GM18867 (cell line): ENCODE results near the gene SOX6.
"Not testable (repeated sequence)": the region's sequence is repeated elsewhere in the genome, so short reads cannot be mapped to it uniquely, and the experiment has no call there.

Experiments used
- ATAC-seq: cut with Tn5 transposase; IDR thresholded peaks from one replicate; pipeline ENCODE4 v1.9.1; 2021; ENCODE audit warnings: mild to moderate bottlenecking, moderate library complexity; ENCODE audit not compliant: unreplicated experiment

Gene SOX6

GRCh38 chr11:16058671-16059070 lies 297.7 kb downstream of the SOX6 start:
- no peak for ATAC-seq

GRCh38 chr11:16052750-16053149 lies 303.6 kb downstream of the SOX6 start:
- no peak for ATAC-seq

GRCh38 chr11:16049611-16050010 lies 306.7 kb downstream of the SOX6 start:
- ATAC-seq = no peak

GRCh38 chr11:16047073-16047472 lies 309.3 kb downstream of the SOX6 start:
- ATAC-seq = no peak

- no peak for ATAC-seq
These were observed 312.7 kb downstream of the SOX6 start for GRCh38 chr11:16043617-16044016.

GRCh38 chr11:16041207-16041606 lies 315.1 kb downstream of the SOX6 start:
- ATAC-seq = no peak

- no peak for ATAC-seq
These were observed 316.2 kb downstream of the SOX6 start for GRCh38 chr11:16040151-16040550.

- no peak for ATAC-seq
These were observed 319.2 kb downstream of the SOX6 start for GRCh38 chr11:16037179-16037578.

GRCh38 chr11:16036218-16036617 lies 320.1 kb downstream of the SOX6 start:
- ATAC-seq = no peak

GRCh38 chr11:16034074-16034473 lies 322.3 kb downstream of the SOX6 start:
- ATAC-seq = no peak

- no peak for ATAC-seq
These were observed 323.4 kb downstream of the SOX6 start for GRCh38 chr11:16032974-16033373.

- ATAC-seq = no peak
These were observed 325.1 kb downstream of the SOX6 start for GRCh38 chr11:16031210-16031609.

- no peak for ATAC-seq
These were observed 325.7 kb downstream of the SOX6 start for GRCh38 chr11:16030664-16031063.

GRCh38 chr11:16029151-16029550 lies 327.2 kb downstream of the SOX6 start:
- ATAC-seq = not testable (repeated sequence)

GRCh38 chr11:16028419-16028818 lies 327.9 kb downstream of the SOX6 start:
- ATAC-seq = no peak

- no peak for ATAC-seq
These were observed 328.7 kb downstream of the SOX6 start for GRCh38 chr11:16027621-16028020.

GRCh38 chr11:16026849-16027248 lies 329.5 kb downstream of the SOX6 start:
- no peak for ATAC-seq

- ATAC-seq = no peak
These were observed 337.4 kb downstream of the SOX6 start for GRCh38 chr11:16018931-16019330.

- no peak for ATAC-seq
These were observed 339.9 kb downstream of the SOX6 start for GRCh38 chr11:16016468-16016829.

GRCh38 chr11:16015741-16016467 lies 340.4 kb downstream of the SOX6 start:
- no peak for ATAC-seq

- ATAC-seq = no peak
These were observed 342.6 kb downstream of the SOX6 start for GRCh38 chr11:16013649-16014275.

GRCh38 chr11:16013242-16013641 lies 343.1 kb downstream of the SOX6 start:
- ATAC-seq = no peak
